ENCODE results near the gene SEC24A. TPM values are rescaled to one million over a fixed set of nuclear protein-coding genes. Genes with fewer than 3 reads are reported as not detected.

SEC24A gene
- total RNA-seq, 1 experiment from 2014 or later: 5.6 TPM

DNA sequence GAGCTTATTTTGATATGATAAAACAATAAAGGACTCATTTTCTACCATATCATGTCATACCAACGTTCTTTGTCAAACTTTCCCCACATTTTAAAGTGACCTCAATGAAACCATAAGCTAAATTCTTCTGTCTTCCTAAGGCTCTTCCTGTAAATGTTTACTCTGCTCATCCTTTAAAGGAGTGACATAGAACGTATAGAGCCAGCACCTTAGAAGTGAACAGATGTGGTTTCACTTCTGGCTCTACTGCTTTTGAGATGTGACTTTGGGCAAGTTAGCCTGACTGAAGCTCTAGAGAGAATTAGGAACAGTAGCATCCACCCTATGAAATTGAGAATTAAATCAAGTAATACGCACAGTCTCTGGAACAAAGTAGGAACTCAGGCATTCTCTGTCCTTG lies 40.0 kb upstream of the SEC24A start:
- ATAC-seq: no peak
- ChIA-PET CTCF (no interaction called here), POLR2A (ENCODE audit: unreplicated experiment) (interaction anchor here (0.6 kb wide), 1 partner anchor 13 kb away, joined by 12 read pairs; no protein-coding TSS in a partner anchor)
- no peaks in the 10 kb centered on the region for H3K79me2 ChIP-seq (ENCODE audit: low read length)
- H3K4me2 ChIP-seq (ENCODE audit: low read length): no peak overlapping the region
- no peaks in the 10 kb centered on the region for H3F3A ChIP-seq (ENCODE audit: low read length, unreplicated experiment)
- no peak overlapping the region for H3K9ac ChIP-seq (ENCODE audit: low read length)
- H3K36me3 ChIP-seq (ENCODE audit: low read depth, low read length): peaks cover 54% of the 10 kb centered on the region
- H4K20me1 ChIP-seq (ENCODE audit: low read length): no peaks in the 10 kb centered on the region
- H3K4me1 ChIP-seq (ENCODE audit: insufficient read depth, low read length): peaks cover 1% of the 10 kb centered on the region; the same call in 1 of the 2 replicates
- H3K27ac ChIP-seq (ENCODE audit: low read length): no peak overlapping the region
- H2AFZ ChIP-seq (ENCODE audit: low read length): no peak overlapping the region
- intact Hi-C loops (cut with micrococcal nuclease): no loop called here
- DNase-seq: no peak
- BruUV-seq (replicated peaks): no TSS peak
- no peak overlapping the region for H3K4me3 ChIP-seq (ENCODE audit: low read length)
- TF ChIP-seq, protein P1, sequence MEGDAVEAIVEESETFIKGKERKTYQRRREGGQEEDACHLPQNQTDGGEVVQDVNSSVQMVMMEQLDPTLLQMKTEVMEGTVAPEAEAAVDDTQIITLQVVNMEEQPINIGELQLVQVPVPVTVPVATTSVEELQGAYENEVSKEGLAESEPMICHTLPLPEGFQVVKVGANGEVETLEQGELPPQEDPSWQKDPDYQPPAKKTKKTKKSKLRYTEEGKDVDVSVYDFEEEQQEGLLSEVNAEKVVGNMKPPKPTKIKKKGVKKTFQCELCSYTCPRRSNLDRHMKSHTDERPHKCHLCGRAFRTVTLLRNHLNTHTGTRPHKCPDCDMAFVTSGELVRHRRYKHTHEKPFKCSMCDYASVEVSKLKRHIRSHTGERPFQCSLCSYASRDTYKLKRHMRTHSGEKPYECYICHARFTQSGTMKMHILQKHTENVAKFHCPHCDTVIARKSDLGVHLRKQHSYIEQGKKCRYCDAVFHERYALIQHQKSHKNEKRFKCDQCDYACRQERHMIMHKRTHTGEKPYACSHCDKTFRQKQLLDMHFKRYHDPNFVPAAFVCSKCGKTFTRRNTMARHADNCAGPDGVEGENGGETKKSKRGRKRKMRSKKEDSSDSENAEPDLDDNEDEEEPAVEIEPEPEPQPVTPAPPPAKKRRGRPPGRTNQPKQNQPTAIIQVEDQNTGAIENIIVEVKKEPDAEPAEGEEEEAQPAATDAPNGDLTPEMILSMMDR (conservative IDR thresholded peaks at IDR 0.05; ENCODE audit: low read depth, low read length): no peak
- TF ChIP-seq EZH2phosphoT487 (IDR thresholded peaks at IDR 0.05; ENCODE audit: borderline replicate concordance, low read length) (no peak), EZH2 (IDR thresholded peaks at IDR 0.05; ENCODE audit: low read length, unreplicated experiment) (no peak)
- no peaks in the 10 kb centered on the region for H3K9me2 ChIP-seq (replicated peaks; ENCODE audit: low read length)
- H3K27me3 ChIP-seq (ENCODE audit: low read length): no peaks in the 10 kb centered on the region
- no peaks in the 10 kb centered on the region for H3K9me3 ChIP-seq (ENCODE audit: low read length)

DNA sequence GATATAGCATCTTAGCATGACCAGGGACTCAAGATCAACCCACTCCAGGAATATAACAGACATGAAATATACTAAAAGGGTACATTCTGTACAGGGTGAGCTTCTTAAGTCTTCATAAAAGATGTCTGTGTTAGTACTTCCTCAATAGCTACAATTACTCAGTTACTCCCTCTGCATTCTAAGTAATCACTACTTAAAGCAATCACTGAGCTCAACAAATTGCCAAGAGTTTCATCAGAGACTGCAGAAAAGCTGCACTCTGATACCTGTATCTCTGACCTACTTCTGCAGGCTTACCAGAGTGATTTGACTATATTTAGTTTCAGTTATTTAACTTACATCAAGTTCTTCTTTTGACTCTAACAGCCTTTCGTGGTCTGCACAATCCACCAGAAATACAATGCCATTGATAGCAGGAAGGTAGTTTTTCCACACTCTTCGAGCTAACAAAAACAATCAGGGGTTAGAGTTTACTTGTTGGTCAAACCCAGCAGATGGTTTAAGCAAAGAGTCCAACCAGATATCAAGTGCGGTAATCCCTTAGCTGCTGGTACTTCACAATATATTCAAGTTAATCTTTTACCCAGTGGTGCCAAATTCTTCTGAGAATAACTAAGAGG lies 39.2 kb upstream of the SEC24A start:
- no peak overlapping the region for H2AFZ ChIP-seq (ENCODE audit: low read length)
- H3K4me2 ChIP-seq (ENCODE audit: low read length): no peak overlapping the region
- no peaks in the 10 kb centered on the region for H3K27me3 ChIP-seq (ENCODE audit: low read length)
- no peak overlapping the region for H3K9ac ChIP-seq (ENCODE audit: low read length)
- no peaks in the 10 kb centered on the region for H4K20me1 ChIP-seq (ENCODE audit: low read length)
- H3K27ac ChIP-seq (ENCODE audit: low read length): no peak overlapping the region
- no peaks in the 10 kb centered on the region for H3K79me2 ChIP-seq (ENCODE audit: low read length)
- POLR2A ChIA-PET (ENCODE audit: unreplicated experiment): no interaction called here
- peaks cover 54% of the 10 kb centered on the region for H3K36me3 ChIP-seq (ENCODE audit: low read depth, low read length)
- no peaks in the 10 kb centered on the region for H3K4me1 ChIP-seq (ENCODE audit: insufficient read depth, low read length)
- ATAC-seq (no peak), DNase-seq (no peak)
- intact Hi-C loops (cut with micrococcal nuclease): no loop called here
- H3K4me3 ChIP-seq (ENCODE audit: low read length): no peak overlapping the region
- H3F3A ChIP-seq (ENCODE audit: low read length, unreplicated experiment): no peaks in the 10 kb centered on the region
- TF ChIP-seq, protein P1 (conservative IDR thresholded peaks at IDR 0.05; ENCODE audit: low read depth, low read length): no peak
- no peak for TF ChIP-seq EZH2 (IDR thresholded peaks at IDR 0.05; ENCODE audit: low read length, unreplicated experiment)
- no peak for TF ChIP-seq EZH2phosphoT487 (IDR thresholded peaks at IDR 0.05; ENCODE audit: borderline replicate concordance, low read length)
- CTCF ChIA-PET: no interaction called here
- no peaks in the 10 kb centered on the region for H3K9me2 ChIP-seq (replicated peaks; ENCODE audit: low read length)
- H3K9me3 ChIP-seq (ENCODE audit: low read length): no peaks in the 10 kb centered on the region
- no TSS peak for BruUV-seq (replicated peaks)

DNA sequence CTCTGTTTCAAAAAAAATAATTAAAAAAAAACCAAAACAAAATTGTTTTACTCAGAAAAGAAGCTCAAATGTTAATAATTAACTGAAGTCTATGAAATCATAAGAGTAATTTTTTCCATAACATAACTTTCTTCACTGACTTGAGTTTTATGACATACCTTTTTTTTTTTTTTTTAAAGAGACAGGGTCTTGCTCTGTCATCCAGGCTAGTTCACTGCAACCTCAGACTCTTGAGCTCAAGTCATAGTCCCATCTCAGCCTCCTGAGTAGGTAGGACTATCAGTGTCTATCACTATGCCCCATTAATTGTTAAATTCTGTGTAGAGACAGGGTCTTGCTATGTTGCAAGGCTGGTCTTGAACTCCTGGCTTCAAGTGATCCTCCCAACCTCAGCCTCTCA lies 37.9 kb upstream of the SEC24A start:
- H2AFZ ChIP-seq (ENCODE audit: low read length): no peak overlapping the region
- intact Hi-C loops (cut with micrococcal nuclease): no loop called here
- DNase-seq (no peak), ATAC-seq (no peak)
- H3K79me2 ChIP-seq (ENCODE audit: low read length): no peaks in the 10 kb centered on the region
- POLR2A ChIA-PET (ENCODE audit: unreplicated experiment): interaction anchor here (0.6 kb wide), 1 partner anchor 21 kb away, joined by 6 read pairs; no protein-coding TSS in a partner anchor
- no TSS peak for BruUV-seq (replicated peaks)
- CTCF ChIA-PET: no interaction called here
- H3K4me1 ChIP-seq (ENCODE audit: insufficient read depth, low read length): no peaks in the 10 kb centered on the region
- H3K9me3 ChIP-seq (ENCODE audit: low read length): no peaks in the 10 kb centered on the region
- H3K9ac ChIP-seq (ENCODE audit: low read length): no peak overlapping the region
- H3K27me3 ChIP-seq (ENCODE audit: low read length): no peaks in the 10 kb centered on the region
- no peaks in the 10 kb centered on the region for H3K9me2 ChIP-seq (replicated peaks; ENCODE audit: low read length)
- TF ChIP-seq EZH2phosphoT487 (IDR thresholded peaks at IDR 0.05; ENCODE audit: borderline replicate concordance, low read length) (no peak), EZH2 (IDR thresholded peaks at IDR 0.05; ENCODE audit: low read length, unreplicated experiment) (no peak)
- TF ChIP-seq, protein P1 (conservative IDR thresholded peaks at IDR 0.05; ENCODE audit: low read depth, low read length): no peak
- peaks cover 45% of the 10 kb centered on the region for H3K36me3 ChIP-seq (ENCODE audit: low read depth, low read length)
- no peaks in the 10 kb centered on the region for H3F3A ChIP-seq (ENCODE audit: low read length, unreplicated experiment)
- H3K4me3 ChIP-seq (ENCODE audit: low read length): no peak overlapping the region
- no peak overlapping the region for H3K4me2 ChIP-seq (ENCODE audit: low read length)
- H4K20me1 ChIP-seq (ENCODE audit: low read length): no peaks in the 10 kb centered on the region
- H3K27ac ChIP-seq (ENCODE audit: low read length): no peak overlapping the region
